Inflammatory macrophage (primary cell): ENCODE measurements around the gene MIS12.

Experiments used
- DNase-seq, 2 donors: peaks; one replicate each; pipeline ENCODE4 v3.0.0-alpha.2; 2020 to 2022
- total RNA-seq, 18 experiments: gene quantifications; one replicate each; lab custom pipeline; 2026; ENCODE audit warnings: mixed read lengths in 6 of 18, inconsistent platforms in 2 of 18; lab: John Stamatoyannopoulos, UW

MIS12 gene, protein sequence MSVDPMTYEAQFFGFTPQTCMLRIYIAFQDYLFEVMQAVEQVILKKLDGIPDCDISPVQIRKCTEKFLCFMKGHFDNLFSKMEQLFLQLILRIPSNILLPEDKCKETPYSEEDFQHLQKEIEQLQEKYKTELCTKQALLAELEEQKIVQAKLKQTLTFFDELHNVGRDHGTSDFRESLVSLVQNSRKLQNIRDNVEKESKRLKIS
- 12.7 to 29.1 (median 24.0) reads per million in 18 experiments for total RNA-seq

DNA sequence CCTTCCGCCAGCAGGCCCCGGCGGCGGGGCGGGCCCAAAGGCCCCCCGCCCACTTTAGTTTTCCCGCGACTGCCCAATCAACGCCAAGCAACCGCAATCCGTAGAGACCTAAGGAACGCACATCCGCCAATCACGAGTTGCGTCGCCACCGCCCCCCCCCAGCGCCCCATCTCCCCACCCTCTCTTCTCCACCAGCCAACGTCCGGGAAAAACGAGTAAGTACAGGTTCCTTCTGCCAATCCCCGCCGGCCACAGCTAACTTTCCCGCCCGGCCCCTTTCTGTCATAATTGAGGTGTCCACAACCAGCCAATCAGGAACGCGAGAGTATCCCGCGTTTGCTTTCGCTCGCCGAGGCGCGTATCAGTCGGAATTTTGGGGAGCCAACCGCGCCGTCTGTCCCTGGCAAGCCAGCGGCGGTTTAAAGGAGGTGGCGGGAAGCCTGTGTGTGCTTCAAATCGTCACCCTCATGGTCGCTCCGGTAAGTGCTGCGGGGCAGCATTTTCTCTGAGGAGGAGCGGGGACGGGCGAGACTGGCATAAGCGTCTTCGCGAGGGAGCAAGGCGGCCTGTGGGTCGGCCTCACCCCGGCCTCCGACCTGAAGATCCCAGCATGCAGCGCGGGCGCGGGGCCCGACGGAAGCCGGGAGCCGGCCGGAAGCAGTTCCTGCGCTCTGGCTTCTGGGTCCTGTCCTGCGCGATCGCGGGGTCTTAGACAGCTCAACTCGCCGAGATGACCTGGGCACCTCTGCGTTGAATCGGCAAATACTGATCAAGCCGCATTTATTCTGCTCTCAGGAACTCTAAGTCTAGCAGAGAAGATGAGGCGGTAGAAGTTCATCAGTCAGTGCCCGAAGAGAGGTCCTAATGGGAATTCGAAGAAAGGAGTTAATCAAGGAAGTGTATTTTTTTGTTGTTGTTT, at the start of gene MIS12:
Gene MIS12, plus strand, starts transcription at position 361 of the 919 bp plus-strand sequence. CDS start 2,297 bp downstream, outside the sequence.
- DNase-seq: peak; percentile 98

DNA sequence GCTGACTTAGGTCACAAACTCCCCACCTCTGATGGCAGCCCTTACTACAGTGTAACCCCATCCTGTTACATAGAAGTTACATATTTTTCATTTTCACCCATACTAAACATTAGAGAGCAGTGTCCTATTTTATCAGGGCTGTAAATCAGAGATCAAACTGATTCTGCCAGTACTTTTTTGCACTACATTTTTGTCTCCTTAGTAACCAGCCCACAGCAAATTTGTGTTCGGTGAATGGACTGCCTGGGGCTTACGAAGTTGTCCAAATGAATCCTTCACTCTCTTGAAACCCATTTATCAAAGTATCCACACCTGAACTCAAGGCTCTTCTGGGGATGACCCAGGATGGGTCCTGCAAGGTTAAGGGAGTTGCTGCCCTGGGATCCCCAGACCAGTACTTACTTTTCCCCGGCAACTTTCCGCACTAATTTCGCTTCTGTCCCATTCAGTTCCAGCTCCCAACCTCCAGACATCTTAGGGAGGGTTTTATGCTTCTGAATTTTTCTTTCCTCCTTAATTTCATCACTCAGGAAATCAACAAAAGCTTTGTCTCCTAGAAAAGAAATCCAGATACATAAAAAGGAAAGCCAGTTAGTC, 48.5 kb upstream of the MIS12 start:
- no peak for DNase-seq

DNA sequence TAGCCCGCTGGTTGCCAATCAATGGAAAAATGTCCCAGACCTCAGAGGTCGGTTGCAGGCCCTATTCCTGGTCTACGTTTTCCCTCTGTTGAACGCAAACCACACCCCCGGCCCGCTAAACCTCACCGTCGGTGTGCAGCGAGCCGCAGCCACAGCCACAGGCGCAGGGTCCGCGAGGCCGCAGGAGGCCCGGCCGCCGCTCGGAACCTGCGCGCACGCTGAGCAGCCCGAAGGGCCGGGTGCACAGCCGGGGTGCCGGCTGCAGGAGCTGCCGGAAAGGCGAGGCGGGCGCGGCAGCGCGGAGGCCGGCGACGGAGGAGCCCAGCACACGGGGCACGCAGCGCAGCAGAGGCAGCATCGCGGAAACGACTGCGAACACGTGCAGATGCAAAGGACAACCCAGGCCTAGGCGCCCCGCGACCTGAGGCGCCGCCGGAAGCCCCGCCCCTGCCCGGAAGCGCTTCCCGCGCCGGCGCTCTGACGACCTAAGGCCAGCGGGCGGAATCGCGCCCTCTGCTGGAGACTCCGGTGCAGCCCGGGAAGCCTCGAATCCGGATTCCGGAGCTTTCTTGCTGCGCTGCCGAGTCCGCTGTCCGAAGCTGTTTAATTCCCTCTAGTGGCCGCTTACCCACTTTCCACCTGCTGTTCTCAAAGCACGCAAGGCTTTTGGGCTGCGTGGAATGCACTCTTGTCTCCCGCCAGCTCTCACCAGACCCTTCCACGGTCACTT, 47.5 kb upstream of the MIS12 start, which contains the start of gene C1QBP:
Gene C1QBP, minus strand, starts transcription at position 440 of the 730 bp plus-strand sequence. Its CDS starts 82 bp downstream, at position 358.
- peak; percentile 98 to 99 for DNase-seq

DNA sequence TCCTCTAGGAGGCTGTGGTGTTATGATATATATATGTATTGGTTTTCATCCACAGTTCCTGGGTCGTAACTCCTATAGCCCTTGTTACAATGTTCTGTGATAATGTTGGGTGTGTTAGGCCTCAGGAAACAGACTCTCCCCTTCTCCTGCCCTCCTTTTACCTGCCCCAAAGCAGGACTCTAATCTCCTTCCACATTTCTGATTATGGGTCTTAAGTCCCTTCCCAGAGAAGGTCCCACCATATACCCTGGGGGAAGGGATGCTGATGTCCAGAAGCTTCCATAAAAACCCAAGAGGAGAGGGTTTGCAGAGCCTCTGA, 47.0 kb upstream of the MIS12 start:
- DNase-seq: no peak

DNA sequence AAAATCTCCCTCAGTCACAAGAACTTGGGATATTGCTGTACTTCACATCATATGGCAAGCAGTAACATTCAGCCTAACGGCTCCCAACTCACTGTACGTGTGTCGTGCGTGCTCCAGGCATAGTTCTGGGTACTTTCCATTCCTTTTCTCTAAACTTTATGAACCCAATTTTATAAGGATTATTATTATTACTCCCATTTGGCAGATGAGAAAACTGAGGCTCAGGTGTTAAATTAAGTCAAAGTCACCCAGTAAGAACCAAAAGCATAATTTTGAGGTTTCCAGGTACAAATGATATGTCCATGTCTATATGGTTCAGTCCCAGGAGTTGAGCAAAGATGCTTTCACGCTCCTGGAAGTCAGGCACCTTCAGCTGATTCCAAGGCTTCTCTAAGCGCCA, 42.6 kb upstream of the MIS12 start:
- no peak for DNase-seq

DNA sequence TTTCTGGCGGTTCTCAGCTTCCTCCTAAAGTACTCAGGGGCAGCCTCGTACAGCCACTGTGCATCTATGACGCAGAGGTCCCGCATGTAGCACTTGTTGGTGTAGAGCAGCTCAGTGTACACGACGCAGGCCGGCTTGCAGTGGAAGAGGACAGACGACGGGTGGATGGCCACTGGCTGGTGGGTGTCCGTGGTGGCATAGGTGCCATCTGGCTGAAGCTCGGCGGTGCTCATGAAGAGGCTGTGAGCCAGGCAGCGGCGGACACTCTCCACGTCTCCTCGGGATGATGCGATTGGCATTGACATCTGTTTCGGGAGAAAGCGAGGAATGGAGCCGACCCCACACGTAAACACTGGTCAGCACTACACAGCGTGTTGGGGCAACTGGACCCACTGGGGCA, 42.2 kb upstream of the MIS12 start:
- DNase-seq: no peak

DNA sequence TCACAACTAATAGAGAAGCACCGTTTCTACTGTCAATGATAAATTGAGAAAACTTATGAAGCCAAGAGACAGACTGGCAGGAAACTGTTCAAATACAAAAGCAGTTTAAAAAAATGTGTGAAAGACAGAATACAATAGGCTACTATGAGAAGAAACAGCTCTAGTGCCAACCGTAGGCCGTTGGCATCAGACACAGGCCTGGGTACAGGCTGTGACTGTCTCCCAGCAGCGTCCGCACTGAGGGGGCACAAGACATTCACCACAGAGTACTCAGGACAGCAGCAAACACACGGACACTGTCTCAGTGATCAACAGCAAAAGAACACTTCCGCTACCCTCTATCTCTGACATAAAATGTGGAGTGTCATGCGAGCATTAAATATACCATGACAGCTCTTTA, 39.6 kb upstream of the MIS12 start:
- DNase-seq: no peak

DNA sequence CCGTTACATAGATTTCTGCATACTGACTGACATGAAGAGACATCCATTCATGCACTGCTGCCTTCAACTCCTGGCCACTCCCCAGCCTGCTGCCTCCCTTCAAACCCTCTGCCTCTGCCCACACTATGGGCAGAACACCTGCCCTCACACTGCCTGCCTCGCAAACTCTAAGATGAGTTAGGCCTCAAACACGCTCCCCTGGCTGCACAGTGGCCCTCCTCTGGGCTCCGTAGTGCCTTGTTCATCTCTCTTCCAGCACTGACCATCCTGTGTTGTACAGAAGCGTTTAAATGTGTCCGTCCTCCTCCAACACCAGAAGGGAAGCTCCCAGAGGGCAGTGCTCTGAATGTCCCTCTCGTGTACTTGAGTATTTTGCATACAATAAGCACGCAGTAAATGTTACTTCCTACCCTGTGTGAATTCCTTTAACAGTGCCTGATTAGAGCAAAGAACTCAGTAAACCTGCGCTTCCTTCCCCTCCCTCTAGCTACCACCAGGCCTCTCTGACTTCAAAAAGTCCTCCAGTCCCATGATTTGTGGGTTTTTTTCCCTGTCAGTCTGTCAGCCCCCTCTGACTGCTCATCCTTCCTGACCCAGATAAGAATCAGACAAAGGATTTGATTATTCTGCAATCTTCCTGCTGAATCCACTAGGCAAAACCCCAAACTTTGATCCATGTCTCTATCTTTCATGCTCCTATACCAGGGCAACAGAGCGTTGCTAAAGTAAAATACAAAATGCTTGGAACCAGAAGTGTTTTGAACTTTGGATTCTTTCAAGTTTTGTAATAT, 21.5 kb upstream of the MIS12 start:
- no peak for DNase-seq

DNA sequence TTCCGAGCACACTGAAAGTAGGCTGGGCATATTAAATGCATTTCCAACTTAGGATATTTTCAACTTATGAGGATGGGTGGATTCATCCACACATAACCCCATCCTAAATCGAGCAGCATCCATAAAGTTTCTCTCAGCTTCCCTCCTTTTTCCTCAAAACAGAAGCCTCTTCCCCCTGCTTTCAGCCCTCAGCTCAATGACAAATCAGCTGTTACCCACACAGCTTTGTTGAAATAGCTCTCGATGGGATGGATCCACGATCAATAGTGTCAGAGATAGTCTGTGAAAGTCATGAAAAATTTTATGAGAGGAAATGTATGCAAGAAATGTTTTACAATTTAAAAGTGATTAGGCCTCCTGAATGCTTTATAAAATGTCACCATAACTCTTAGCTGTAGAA, 20.1 kb upstream of the MIS12 start:
- DNase-seq: no peak

DNA sequence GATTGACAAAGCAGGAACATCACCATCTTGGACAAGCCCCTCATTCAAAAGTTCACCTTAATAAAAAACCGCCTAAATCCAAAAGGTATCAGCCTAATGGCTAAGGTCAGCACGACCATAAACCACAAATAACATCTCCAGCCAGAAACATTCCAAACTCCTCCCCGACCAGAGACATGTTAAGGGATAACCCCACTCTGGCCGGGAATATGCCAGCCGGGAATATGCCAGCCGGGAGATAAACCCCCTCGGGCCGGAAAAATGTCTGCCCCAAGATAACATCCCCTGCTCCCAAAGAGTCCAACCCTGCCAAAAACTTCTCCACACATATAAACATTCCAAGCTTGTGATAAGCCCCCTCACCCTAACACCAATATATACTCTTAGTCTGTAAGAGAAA, 18.9 kb upstream of the MIS12 start:
- DNase-seq: no peak

DNA sequence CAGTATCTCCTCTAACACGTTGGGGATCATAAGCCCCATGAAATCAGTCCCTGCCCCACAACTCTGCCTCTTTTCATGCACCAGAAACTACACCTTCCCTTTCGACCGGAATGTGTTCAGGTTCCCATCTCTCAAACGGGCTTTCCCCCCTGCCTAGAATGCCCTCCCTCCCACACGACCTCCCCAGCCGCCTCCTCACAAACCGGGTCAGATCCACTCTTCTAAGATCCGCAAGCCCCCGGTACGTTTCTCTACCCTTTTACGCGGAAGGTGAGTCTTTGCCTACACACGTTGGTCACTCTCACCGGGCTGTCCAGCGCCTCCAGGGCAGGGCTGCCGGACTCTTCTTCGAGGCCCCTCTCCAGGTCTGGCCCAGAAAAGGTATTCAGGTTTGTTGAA, 18.3 kb upstream of the MIS12 start:
- no peak for DNase-seq

DNA sequence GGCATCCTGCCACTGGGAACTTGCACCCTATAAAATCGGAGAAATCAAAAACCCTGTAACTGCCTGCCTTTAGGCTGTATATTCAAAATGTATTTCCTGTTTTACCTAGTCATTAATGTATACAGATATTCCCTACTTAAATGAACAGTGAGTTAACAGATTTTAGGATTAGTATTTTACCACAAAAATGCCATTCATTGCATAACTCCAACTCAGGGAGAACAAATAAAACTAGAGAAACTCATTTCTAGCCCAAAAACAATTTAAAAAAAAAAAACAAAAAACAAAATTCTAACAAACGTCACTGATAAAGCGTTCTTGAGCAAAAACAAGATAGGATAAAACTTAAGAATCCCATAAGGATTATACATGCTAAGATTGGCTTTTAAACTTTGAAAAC, 13.9 kb upstream of the MIS12 start:
- DNase-seq: no peak

DNA sequence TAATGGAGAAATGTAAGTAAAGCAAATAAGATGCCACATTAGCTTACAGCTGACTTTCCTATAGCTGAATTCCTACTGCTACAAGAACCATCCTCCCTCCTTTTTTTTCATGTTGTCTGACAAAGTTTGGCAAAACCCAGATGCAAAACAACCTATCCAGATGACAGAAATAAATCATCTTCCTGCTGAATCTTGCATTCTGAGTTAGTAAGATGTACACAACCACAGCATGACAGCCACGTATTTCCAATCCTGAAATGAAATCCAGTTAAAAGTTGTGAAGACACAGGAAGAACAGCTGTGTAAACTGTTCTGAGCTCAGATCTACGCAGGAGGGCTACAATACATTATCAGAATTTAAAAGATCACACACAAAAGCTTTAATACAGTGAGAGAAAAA, 12.5 kb upstream of the MIS12 start:
- no peak for DNase-seq

DNA sequence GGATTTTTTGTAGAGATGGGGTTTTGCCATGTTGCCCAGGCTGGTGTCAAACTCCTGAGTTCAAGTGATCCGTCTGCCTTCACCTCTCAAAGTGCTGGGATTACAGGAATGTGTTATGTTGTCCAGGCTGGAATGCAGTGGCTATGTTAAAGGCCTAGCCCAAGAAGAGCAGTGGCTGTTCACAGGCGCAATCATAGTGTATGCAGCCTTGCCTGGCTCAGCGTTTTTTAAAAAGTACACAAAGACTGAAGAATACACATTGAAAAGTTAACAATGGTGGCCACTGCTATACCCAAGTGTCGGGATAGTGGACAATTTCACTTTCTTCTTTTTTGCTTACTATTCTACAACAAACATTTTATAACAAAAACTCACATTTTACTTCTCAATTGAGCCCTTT, 7.4 kb upstream of the MIS12 start:
- DNase-seq: no peak

DNA sequence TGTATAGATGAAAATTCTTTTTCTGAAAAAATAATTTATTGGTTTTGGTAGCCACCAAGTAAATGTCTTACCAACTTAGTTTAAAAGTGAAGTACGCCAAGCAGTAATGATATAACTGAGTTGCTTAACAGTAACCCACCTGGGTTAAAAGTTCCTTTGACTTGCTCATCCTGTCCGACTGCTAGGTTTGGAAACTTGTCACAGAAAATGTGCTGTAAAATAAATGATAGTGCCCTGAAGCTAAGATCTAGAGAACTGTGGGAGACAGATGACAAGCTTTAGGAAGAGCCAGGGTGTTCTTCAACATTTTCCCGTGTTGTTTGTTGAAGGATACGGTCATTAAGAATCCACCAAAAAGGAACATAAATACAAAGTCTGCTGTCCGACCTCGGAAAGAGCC, 5.4 kb upstream of the MIS12 start:
- no peak for DNase-seq

DNA sequence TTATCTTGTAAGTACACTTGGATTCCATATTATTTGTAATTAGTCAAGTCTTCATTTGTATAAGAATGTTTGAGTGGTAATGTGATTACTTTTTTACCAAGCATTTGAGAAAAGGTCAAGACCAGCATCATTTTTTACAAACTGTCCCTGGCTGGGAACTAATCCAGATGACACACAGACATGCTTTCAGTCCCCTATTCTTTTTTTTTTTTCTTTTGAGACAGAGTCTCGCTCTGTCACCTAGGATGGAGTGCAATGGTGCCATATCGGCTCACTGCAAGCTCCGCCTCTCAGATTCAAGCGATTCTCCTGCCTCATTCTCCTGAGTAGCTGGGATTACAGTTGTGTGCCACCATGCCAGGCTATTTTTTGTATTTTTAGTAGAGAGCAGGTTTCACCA, 4.9 kb upstream of the MIS12 start:
- DNase-seq: no peak

DNA sequence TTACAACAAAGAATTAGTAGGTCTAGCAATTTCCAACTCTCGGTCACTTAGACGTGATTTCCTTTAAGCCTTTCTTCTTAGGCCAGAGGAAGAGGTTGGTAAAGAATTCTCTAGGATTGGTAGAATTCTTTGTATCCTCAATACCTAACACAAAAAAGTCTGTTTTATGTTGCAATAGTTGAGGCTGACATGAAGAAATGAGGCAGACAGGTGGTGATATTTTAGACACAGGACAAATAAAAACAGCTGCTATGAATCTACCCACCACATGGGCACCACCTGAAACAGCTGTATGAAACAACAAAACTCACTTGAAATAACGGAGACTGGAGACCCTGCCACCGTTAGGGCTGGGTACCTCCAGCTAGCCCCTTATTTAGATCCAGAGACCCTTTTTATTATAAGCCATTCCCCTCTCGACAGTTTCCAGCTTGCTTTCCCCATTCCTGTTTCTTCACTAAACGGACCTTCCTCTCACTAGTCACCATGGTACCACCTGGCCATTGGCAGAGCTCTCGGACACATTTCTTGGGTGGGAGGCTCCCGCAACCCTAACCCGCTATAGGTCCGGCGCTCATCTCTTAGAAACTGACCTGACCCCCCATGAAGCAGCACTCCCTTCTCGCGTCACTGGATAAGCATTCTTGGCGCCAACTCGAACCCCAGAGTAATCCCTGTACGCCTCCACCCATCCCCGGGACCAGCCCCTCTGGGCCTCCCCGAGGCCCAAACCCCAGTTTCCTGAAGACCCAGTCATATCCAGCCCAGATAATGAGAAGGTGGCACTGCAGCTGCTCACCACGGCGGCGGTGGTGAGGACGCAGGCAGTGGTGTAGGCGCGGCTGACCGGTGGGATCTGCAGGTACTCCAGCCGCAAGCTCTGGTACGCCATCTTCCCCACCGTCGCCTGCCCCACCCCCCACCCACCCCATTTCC, 828 bp upstream of the MIS12 start, which contains the start of gene DERL2:
Gene DERL2, minus strand, starts transcription at position 909 of the 936 bp plus-strand sequence. Its CDS starts 17 bp downstream, at position 892.
- peak in 1 of 2 donors; percentile 3 for DNase-seq

DNA sequence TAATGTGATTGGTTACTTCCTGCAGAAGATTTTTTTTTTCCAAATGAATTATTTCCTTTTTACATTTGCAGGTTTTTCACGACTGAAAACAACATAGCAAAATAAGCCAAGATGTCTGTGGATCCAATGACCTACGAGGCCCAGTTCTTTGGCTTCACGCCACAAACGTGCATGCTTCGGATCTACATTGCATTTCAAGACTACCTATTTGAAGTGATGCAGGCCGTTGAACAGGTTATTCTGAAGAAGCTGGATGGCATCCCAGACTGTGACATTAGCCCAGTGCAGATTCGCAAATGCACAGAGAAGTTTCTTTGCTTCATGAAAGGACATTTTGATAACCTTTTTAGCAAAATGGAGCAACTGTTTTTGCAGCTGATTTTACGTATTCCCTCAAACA, 2.4 kb downstream of the MIS12 start:
- no peak for DNase-seq

DNA sequence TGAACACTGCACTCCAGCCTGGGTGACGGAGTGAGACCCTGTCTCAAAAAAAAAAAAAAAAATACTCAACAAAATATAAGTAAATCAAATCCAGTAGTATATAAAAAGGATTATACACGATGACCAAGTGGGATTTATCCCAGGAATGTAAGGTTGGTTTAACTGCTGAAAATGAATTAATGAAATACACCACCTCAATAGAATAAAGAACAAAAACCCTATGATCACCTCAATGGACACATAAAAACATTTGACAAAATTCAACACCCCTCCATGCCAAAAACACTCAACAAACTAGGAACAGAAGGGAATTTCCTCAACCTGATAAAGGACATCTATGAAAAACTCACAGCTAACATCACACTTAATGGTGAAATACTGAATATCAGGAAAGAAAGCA, 6.6 kb downstream of the MIS12 start:
- no peak for DNase-seq

DNA sequence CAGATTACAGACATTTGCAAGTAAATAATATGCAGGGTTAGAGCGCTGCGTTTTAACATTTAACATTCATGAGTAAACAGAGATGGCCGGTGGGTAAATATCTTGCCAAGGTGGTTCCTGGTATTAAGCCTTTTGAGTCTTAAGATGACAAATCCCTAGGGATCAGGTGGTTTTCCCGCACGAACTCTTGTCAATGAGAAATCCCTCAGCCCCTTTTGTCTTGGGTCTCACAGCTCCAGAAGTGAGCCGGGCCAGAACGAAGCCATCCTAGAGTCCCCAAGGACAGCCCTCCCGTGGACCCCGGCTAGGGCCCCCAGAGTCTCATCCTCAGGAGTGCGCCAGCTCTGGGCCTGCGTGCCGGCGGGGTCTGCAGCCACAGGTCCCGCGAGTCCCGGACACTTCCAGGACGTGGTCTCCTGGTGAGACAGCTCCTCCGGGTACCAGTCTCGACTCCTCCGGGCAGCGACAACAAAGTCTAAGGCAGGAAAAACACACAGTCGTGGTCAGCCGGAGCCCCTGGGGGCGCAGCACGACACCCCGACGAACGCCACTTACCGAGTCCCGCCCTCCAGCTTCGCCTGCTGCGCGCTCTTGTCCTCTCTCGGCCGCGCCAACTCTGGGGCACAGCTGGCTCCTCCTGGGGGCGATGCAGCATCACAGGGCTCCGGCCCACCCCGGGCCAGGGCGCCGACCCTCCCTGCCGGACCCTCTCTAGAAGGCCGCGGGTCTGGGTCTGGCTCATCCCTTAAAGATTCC, 13.3 kb downstream of the MIS12 start:
- no peak for DNase-seq
